HUES6 (cell line): ENCODE data around the gene ZNF276.
A peak's percentile ranks its signal among the peaks of the same experiment; 100 is the strongest.

Source experiments
- H3K27ac ChIP-seq: 2 replicates; pipeline ENCODE4 v1.7.0; 2013; ENCODE audit warnings: low read depth, mild to moderate bottlenecking, low read length, inconsistent platforms
- H3K27me3 ChIP-seq: 2 replicates; pipeline ENCODE4 v1.6.1; 2013; ENCODE audit warnings: low read length; ENCODE audit not compliant: control insufficient read depth, insufficient read depth
- H3K36me3 ChIP-seq: 2 replicates; pipeline ENCODE4 v1.6.1; 2013; ENCODE audit warnings: low read length; ENCODE audit not compliant: control insufficient read depth, insufficient read depth
- H3K4me1 ChIP-seq: 2 replicates; pipeline ENCODE4 v1.6.1; 2013; ENCODE audit warnings: low read length; ENCODE audit not compliant: control insufficient read depth, insufficient read depth
- H3K4me3 ChIP-seq: 2 replicates; pipeline ENCODE4 v1.5.1; 2013; ENCODE audit warnings: low read depth, low read length
- H3K9ac ChIP-seq: one replicate; pipeline ENCODE4 v1.6.1; 2013; ENCODE audit warnings: mild to moderate bottlenecking, low read length
- H3K9me3 ChIP-seq: 2 replicates; pipeline ENCODE4 v1.6.1; 2013; ENCODE audit warnings: low read depth, low read length; ENCODE audit not compliant: control insufficient read depth, insufficient read depth

ZNF276 gene

GRCh38 chr16:89720551-89720812 lies 855 bp upstream of the ZNF276 start:
- H3K9me3 ChIP-seq, result no peaks in the 10 kb centered on the region
- peak overlapping the region; percentile 86 for H3K9ac ChIP-seq
- peaks cover 8% of the 10 kb centered on the region for H3K4me1 ChIP-seq
- peak overlapping the region; percentile 86 for H3K4me3 ChIP-seq
- peak overlapping the region; percentile 68; the same call in 1 of the 2 replicates for H3K27ac ChIP-seq
- H3K27me3 ChIP-seq, result peaks cover 31% of the 10 kb centered on the region
- peaks cover 20% of the 10 kb centered on the region for H3K36me3 ChIP-seq

GRCh38 chr16:89721546-89722391 lies 432 bp downstream of the ZNF276 start:
- Histone ChIP-seq H3K9me3 (no peaks in the 10 kb centered on the region), H3K27ac (no peak overlapping the region), H3K4me1 (peaks cover 8% of the 10 kb centered on the region), H3K4me3 (peak overlapping the region; percentile 86), H3K36me3 (peaks cover 22% of the 10 kb centered on the region), H3K27me3 (peaks cover 31% of the 10 kb centered on the region), H3K9ac (peak overlapping the region; percentile 74)

GRCh38 chr16:89722392-89723278 lies 1.3 kb downstream of the ZNF276 start:
- Histone ChIP-seq H3K27ac (no peak overlapping the region), H3K27me3 (peaks cover 31% of the 10 kb centered on the region), H3K9me3 (no peaks in the 10 kb centered on the region), H3K4me3 (peak overlapping the region; percentile 86), H3K4me1 (peaks cover 8% of the 10 kb centered on the region), H3K36me3 (peaks cover 27% of the 10 kb centered on the region), H3K9ac (peak overlapping the region; percentile 74)

GRCh38 chr16:89723279-89724250 lies 2.2 kb downstream of the ZNF276 start:
- Histone ChIP-seq H3K36me3 (peaks cover 31% of the 10 kb centered on the region), H3K9ac (no peak overlapping the region)

GRCh38 chr16:89727406-89728120 lies 6.2 kb downstream of the ZNF276 start:
- Histone ChIP-seq H3K36me3 (peaks cover 54% of the 10 kb centered on the region), H3K4me1 (peaks cover 5% of the 10 kb centered on the region), H3K9me3 (no peaks in the 10 kb centered on the region), H3K27me3 (peaks cover 8% of the 10 kb centered on the region), H3K4me3 (no peak overlapping the region), H3K27ac (no peak overlapping the region), H3K9ac (no peak overlapping the region)

More at GRCh38 chr16:89723279-89724250, 2.2 kb downstream of the ZNF276 start:
- Histone ChIP-seq H3K27ac (no peak overlapping the region), H3K4me1 (peaks cover 8% of the 10 kb centered on the region), H3K9me3 (no peaks in the 10 kb centered on the region), H3K27me3 (peaks cover 29% of the 10 kb centered on the region), H3K4me3 (no peak overlapping the region)

- Histone ChIP-seq H3K4me1 (no peaks in the 10 kb centered on the region; the same call in 1 of the 2 replicates), H3K9me3 (no peaks in the 10 kb centered on the region), H3K4me3 (no peak overlapping the region), H3K27me3 (no peaks in the 10 kb centered on the region), H3K9ac (no peak overlapping the region), H3K36me3 (peaks cover 55% of the 10 kb centered on the region), H3K27ac (no peak overlapping the region)
Measured at GRCh38 chr16:89729293-89729692, 8.0 kb downstream of the ZNF276 start.

- Histone ChIP-seq H3K36me3 (peaks cover 59% of the 10 kb centered on the region), H3K9ac (no peak overlapping the region), H3K4me3 (no peak overlapping the region), H3K27ac (no peak overlapping the region), H3K9me3 (no peaks in the 10 kb centered on the region), H3K4me1 (no peaks in the 10 kb centered on the region; the same call in 1 of the 2 replicates), H3K27me3 (no peaks in the 10 kb centered on the region)
Measured at GRCh38 chr16:89729863-89730593, 8.7 kb downstream of the ZNF276 start.

- Histone ChIP-seq H3K4me3 (no peak overlapping the region), H3K36me3 (peaks cover 64% of the 10 kb centered on the region), H3K9ac (no peak overlapping the region), H3K4me1 (no peaks in the 10 kb centered on the region; the same call in 1 of the 2 replicates), H3K27ac (no peak overlapping the region), H3K9me3 (no peaks in the 10 kb centered on the region), H3K27me3 (no peaks in the 10 kb centered on the region)
Measured at GRCh38 chr16:89730610-89731234, 9.4 kb downstream of the ZNF276 start.

- no peaks in the 10 kb centered on the region for H3K27me3 ChIP-seq
Measured at GRCh38 chr16:89732142-89732917, 11.0 kb downstream of the ZNF276 start.

More at GRCh38 chr16:89732142-89732917, 11.0 kb downstream of the ZNF276 start:
- Histone ChIP-seq H3K9me3 (no peaks in the 10 kb centered on the region), H3K27ac (no peak overlapping the region), H3K4me1 (no peaks in the 10 kb centered on the region; the same call in 1 of the 2 replicates), H3K9ac (no peak overlapping the region), H3K4me3 (no peak overlapping the region), H3K36me3 (peaks cover 74% of the 10 kb centered on the region)
